Raji (cell line): ENCODE data around the gene GPC5.

ENCODE experiments used
- POLR2A ChIP-seq: IDR thresholded peaks from 2 replicates; pipeline ENCODE4 v1.6.1; 2011; ENCODE audit warnings: low read depth, low read length, control low read depth; ENCODE audit not compliant: insufficient read depth

Gene GPC5

GRCh38 chr13:91360246-91360751 is 38.1 kb upstream of the GPC5 start:
- no peak for TF ChIP-seq POLR2A

GRCh38 chr13:91361755-91362271 is 36.6 kb upstream of the GPC5 start:
- TF ChIP-seq POLR2A = no peak

GRCh38 chr13:91362908-91363307 is 35.5 kb upstream of the GPC5 start:
- no peak for TF ChIP-seq POLR2A

- no peak for TF ChIP-seq POLR2A
These were observed 30.3 kb upstream of the GPC5 start for GRCh38 chr13:91368101-91368500.

GRCh38 chr13:91368676-91369440 is 29.6 kb upstream of the GPC5 start:
- no peak for TF ChIP-seq POLR2A

GRCh38 chr13:91369441-91369831 is 29.0 kb upstream of the GPC5 start:
- no peak for TF ChIP-seq POLR2A

GRCh38 chr13:91370501-91370900 is 27.9 kb upstream of the GPC5 start:
- no peak for TF ChIP-seq POLR2A

- no peak for TF ChIP-seq POLR2A
These were observed 25.5 kb upstream of the GPC5 start for GRCh38 chr13:91372911-91373310.

- no peak for TF ChIP-seq POLR2A
These were observed 23.2 kb upstream of the GPC5 start for GRCh38 chr13:91375116-91375729.

- TF ChIP-seq POLR2A = no peak
These were observed 17.1 kb upstream of the GPC5 start for GRCh38 chr13:91381371-91381770.

- no peak for TF ChIP-seq POLR2A
These were observed 14.6 kb upstream of the GPC5 start for GRCh38 chr13:91383836-91384235.

GRCh38 chr13:91384896-91385295 is 13.5 kb upstream of the GPC5 start:
- no peak for TF ChIP-seq POLR2A

- no peak for TF ChIP-seq POLR2A
These were observed 9.2 kb upstream of the GPC5 start for GRCh38 chr13:91389186-91389585.

GRCh38 chr13:91397595-91397994 is 826 bp upstream of the GPC5 start:
- no peak for TF ChIP-seq POLR2A

GRCh38 chr13:91399189-91400062 is 1.0 kb downstream of the GPC5 start:
- TF ChIP-seq POLR2A = no peak
